ENCODE measurements around the gene SEMA5B.

The SEMA5B gene

DNA sequence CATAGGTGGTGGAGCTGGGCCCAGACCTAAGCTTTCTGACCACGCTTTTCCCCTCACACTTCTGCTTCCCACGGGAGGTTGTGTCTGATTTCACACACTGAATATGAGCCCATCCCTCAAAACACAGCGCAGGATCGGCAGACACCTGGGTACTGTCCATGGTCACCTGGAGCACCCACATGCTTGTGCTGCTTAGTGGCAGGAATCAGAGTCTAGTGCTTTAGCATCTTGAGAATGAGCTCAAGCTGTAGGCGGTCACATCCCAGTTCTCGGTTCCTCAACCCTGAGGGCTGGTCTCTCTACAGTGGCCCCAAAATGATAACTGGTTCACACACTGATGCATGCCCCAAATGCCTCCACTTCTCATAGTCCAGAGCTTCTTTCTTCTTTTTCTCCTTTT lies 111.0 kb downstream of the SEMA5B start:
- Mint-ChIP-seq H3K9me3 (no peaks in the 10 kb centered on the region), H3K27me3 (peaks cover 38% of the 10 kb centered on the region), H3K36me3 (no peaks in the 10 kb centered on the region), H3K4me1 (peaks cover 19% of the 10 kb centered on the region), H3K4me3 (no peak overlapping the region), H3K27ac (no peak overlapping the region)
- ATAC-seq, result peak; percentile 77

GRCh38 chr3:122916084-122916483 lies 111.5 kb downstream of the SEMA5B start:
- Mint-ChIP-seq H3K27me3 (peaks cover 39% of the 10 kb centered on the region), H3K4me1 (peaks cover 19% of the 10 kb centered on the region), H3K4me3 (no peak overlapping the region), H3K36me3 (no peaks in the 10 kb centered on the region), H3K27ac (no peak overlapping the region), H3K9me3 (no peaks in the 10 kb centered on the region)
- ATAC-seq, result peak; percentile 39

DNA sequence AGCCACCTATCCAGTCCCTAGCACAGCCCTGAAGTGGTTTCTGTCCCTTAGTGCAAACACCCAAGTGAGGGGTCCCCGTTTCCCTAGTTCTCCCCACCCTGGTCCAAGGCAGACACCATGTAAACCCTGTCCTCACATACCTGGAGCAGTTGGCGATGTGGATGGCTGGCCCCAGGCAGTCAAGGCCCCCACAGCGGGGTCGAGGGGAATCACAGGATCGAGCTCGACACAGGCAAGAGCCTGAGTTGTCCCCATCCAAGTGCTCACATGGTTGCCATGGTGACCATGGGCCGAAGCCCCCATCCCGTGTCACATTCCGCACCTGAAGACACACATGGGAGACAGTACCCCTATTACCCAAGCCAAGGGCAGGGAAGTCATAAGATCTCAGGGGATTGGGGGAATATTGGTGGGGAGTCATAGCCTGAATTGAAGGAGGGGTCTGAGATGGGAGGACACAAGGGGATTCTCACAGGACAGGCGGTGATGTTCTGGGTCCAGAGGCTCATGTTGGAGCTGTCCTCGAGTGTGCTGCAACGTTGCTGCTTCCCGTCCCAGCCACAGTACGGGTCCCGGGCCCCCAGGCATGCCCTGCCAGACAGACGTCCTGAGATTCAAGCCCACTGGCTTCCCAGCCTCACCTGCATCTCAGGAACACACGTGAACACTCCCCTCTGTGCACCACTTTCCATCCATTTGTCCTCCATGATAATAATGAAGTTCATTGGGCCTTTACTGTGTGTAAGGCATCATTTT lies 112.1 kb downstream of the SEMA5B start:
- Mint-ChIP-seq H3K4me3 (no peak overlapping the region), H3K9me3 (no peaks in the 10 kb centered on the region), H3K27ac (no peak overlapping the region), H3K27me3 (peaks cover 39% of the 10 kb centered on the region), H3K36me3 (no peaks in the 10 kb centered on the region), H3K4me1 (peaks cover 19% of the 10 kb centered on the region)
- ATAC-seq, result no peak

- Mint-ChIP-seq H3K4me3 (no peak overlapping the region), H3K27ac (no peak overlapping the region), H3K27me3 (peaks cover 39% of the 10 kb centered on the region), H3K9me3 (no peaks in the 10 kb centered on the region), H3K4me1 (peaks cover 19% of the 10 kb centered on the region), H3K36me3 (no peaks in the 10 kb centered on the region)
- no peak for ATAC-seq
Observed at GRCh38 chr3:122913539-122914100, 113.9 kb downstream of the SEMA5B start.

DNA sequence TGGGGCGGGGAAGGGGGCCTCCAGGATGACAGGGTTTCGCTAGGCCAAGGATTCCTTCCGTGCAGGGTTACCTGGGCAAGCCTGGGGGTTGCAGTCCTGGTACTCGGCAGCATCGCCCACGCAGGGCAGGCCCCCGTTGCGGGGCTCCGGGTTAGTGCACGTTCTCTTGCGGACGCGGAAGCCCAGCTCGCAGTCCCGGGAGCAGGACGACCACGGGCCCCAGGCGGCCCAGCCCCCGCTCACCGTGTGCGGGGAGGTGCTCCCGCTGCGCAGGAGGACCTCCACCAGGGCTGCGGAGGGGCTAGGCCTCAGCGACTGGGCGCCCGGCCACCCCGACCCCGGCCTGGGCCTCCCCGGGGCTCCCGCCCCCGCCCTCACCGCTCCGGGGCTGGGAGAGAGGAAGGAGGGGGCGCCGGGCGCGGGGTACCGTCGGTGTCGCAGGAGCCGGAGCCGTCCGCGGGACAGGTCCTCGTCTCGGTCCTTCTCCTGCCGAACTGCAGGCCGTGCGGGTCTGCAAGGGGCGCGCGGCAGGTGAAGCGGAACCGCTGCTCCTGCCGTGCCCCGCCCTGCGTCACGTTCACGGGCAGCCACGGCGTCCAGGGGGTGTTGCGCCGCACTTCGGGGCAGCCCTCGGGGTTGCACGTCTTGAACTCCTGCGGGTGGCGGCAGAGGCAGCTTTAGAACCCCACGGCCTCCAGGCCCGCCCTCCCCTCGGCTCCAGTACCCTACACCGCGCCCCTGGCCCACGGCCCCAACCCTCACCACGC lies 114.6 kb downstream of the SEMA5B start:
- ATAC-seq, result peak; percentile 13
- H3K36me3 Mint-ChIP-seq, result no peaks in the 10 kb centered on the region
- peaks cover 19% of the 10 kb centered on the region for H3K4me1 Mint-ChIP-seq
- no peak overlapping the region for H3K4me3 Mint-ChIP-seq
- peaks cover 41% of the 10 kb centered on the region for H3K27me3 Mint-ChIP-seq
- no peak overlapping the region for H3K27ac Mint-ChIP-seq
- H3K9me3 Mint-ChIP-seq, result no peaks in the 10 kb centered on the region

DNA sequence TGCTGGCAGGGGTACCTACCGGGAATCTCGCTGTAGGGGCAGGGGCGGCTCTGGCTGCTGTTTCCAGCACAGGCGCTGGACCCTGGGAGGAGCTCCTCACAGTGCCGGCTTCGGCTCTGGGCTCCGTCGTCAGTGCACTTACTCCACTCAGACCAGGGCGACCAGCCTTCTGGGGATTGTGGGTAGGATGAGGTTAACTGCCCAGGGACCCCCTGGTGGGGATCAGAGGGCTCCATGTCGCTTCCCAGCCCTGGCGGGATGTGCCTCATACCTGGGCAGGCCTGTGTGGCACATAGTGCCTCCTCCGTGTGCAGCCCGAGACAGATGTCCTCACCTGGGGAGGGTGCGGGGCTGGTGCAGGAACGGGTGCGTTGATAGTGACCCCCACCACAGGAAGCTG lies 115.7 kb downstream of the SEMA5B start:
- Mint-ChIP-seq H3K27me3 (peaks cover 41% of the 10 kb centered on the region), H3K36me3 (no peaks in the 10 kb centered on the region), H3K4me1 (peaks cover 18% of the 10 kb centered on the region), H3K27ac (no peak overlapping the region), H3K9me3 (no peaks in the 10 kb centered on the region), H3K4me3 (no peak overlapping the region)
- ATAC-seq, result no peak

GRCh38 chr3:122908251-122908650 lies 119.3 kb downstream of the SEMA5B start:
- H3K36me3 Mint-ChIP-seq, result no peaks in the 10 kb centered on the region
- peaks cover 6% of the 10 kb centered on the region for H3K9me3 Mint-ChIP-seq
- peaks cover 50% of the 10 kb centered on the region for H3K27me3 Mint-ChIP-seq
- no peak overlapping the region for H3K4me3 Mint-ChIP-seq
- H3K27ac Mint-ChIP-seq, result no peak overlapping the region
- no peaks in the 10 kb centered on the region for H3K4me1 Mint-ChIP-seq
- no peak for ATAC-seq

- Mint-ChIP-seq H3K36me3 (no peaks in the 10 kb centered on the region), H3K9me3 (peaks cover 6% of the 10 kb centered on the region), H3K4me3 (no peak overlapping the region), H3K27ac (no peak overlapping the region), H3K4me1 (no peaks in the 10 kb centered on the region), H3K27me3 (peaks cover 47% of the 10 kb centered on the region)
- no peak for ATAC-seq
Observed at GRCh38 chr3:122907471-122907870, 120.1 kb downstream of the SEMA5B start.

DNA sequence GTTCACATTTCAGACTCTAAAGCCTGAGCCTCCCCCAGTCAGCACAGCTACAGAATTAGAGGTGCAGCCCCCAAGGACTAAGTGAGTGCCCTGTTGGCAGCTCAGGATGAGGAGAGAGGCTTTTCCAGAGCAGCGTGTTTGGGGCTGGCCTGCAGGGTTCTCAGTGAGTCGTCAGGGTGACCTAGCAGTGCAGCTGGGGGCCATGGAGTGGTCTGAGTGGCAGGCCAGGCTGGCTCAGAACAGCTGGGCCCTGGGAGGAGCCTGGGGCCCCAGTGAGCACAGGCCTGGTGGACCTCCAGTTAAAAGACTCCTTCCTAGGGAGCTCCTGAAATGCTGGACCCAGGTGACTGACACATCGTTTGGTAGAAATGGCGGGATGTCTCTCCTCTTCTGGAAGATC lies 124.4 kb downstream of the SEMA5B start:
- H3K9me3 Mint-ChIP-seq, result peaks cover 6% of the 10 kb centered on the region
- ATAC-seq, result no peak
- no peak overlapping the region for H3K4me3 Mint-ChIP-seq
- H3K27ac Mint-ChIP-seq, result no peak overlapping the region
- no peaks in the 10 kb centered on the region for H3K36me3 Mint-ChIP-seq
- no peaks in the 10 kb centered on the region for H3K4me1 Mint-ChIP-seq
- peaks cover 9% of the 10 kb centered on the region for H3K27me3 Mint-ChIP-seq

- Mint-ChIP-seq H3K27ac (no peak overlapping the region), H3K36me3 (no peaks in the 10 kb centered on the region), H3K4me1 (no peaks in the 10 kb centered on the region), H3K4me3 (no peak overlapping the region), H3K9me3 (peaks cover 6% of the 10 kb centered on the region), H3K27me3 (peaks cover 11% of the 10 kb centered on the region)
- no peak for ATAC-seq
Observed at GRCh38 chr3:122902326-122902725, 125.2 kb downstream of the SEMA5B start.

DNA sequence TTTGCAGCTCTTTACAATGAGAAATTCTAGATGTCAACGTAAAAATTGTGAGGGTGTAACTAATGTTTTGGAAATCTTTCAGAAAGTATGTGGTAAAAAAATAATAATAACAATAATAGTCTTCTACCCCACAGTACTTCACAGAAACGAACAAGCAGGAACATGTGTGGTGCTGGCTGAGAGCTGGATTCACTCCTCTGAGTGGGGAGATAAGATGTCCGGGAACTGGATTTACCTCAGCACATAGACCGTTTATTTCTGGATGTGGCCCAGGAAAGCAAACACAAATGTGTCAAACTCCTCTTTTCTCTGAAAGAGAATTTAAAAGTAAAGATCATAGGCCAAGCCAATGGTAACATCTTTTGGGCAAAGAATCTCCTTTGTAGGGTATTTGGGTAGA lies 129.3 kb downstream of the SEMA5B start:
- Mint-ChIP-seq H3K9me3 (no peaks in the 10 kb centered on the region), H3K27me3 (peaks cover 9% of the 10 kb centered on the region), H3K27ac (no peak overlapping the region), H3K4me1 (peaks cover 5% of the 10 kb centered on the region), H3K36me3 (no peaks in the 10 kb centered on the region), H3K4me3 (no peak overlapping the region)
- no peak for ATAC-seq

GRCh38 chr3:122893754-122894668 lies 133.6 kb downstream of the SEMA5B start:
- H3K36me3 Mint-ChIP-seq, result no peaks in the 10 kb centered on the region
- H3K27me3 Mint-ChIP-seq, result peaks cover 9% of the 10 kb centered on the region
- no peak for ATAC-seq
- no peak overlapping the region for H3K27ac Mint-ChIP-seq
- peaks cover 20% of the 10 kb centered on the region for H3K4me1 Mint-ChIP-seq
- no peaks in the 10 kb centered on the region for H3K9me3 Mint-ChIP-seq
- H3K4me3 Mint-ChIP-seq, result no peak overlapping the region

- Mint-ChIP-seq H3K4me3 (no peak overlapping the region), H3K27ac (no peak overlapping the region), H3K27me3 (peaks cover 9% of the 10 kb centered on the region), H3K9me3 (no peaks in the 10 kb centered on the region), H3K36me3 (no peaks in the 10 kb centered on the region), H3K4me1 (peaks cover 20% of the 10 kb centered on the region)
- peak; percentile 49 for ATAC-seq
Observed at GRCh38 chr3:122893282-122893681, 134.3 kb downstream of the SEMA5B start.

GRCh38 chr3:122892118-122892960 lies 135.2 kb downstream of the SEMA5B start:
- peaks cover 21% of the 10 kb centered on the region for H3K4me1 Mint-ChIP-seq
- H3K27me3 Mint-ChIP-seq, result peaks cover 8% of the 10 kb centered on the region
- H3K9me3 Mint-ChIP-seq, result no peaks in the 10 kb centered on the region

More at GRCh38 chr3:122892118-122892960, 135.2 kb downstream of the SEMA5B start:
- Mint-ChIP-seq H3K4me3 (no peak overlapping the region), H3K36me3 (no peaks in the 10 kb centered on the region), H3K27ac (no peak overlapping the region)
- ATAC-seq, result no peak
